Hair follicular keratinocyte (primary cell): Measurements from ENCODE around the gene GABPB1. TPM values are rescaled to one million over a fixed set of nuclear protein-coding genes. Genes with fewer than 3 reads are reported as not detected.

Source experiments
- total RNA-seq: library from RNA; depleted of rRNA; stranded (reverse); fragments of >200 nt; gene quantifications from 2 replicates; pipeline ENCODE4 v1.2.3, GENCODE V29; 2015

GABPB1 gene
- 23.3 and 30.8 TPM in 2 replicates for total RNA-seq

GRCh38 chr15:50354838-50355618, at the start of gene GABPB1:
GABPB1 (minus strand) TSS chr15:50355198; CDS start chr15:50309798, 45,400 bp downstream.

DNA sequence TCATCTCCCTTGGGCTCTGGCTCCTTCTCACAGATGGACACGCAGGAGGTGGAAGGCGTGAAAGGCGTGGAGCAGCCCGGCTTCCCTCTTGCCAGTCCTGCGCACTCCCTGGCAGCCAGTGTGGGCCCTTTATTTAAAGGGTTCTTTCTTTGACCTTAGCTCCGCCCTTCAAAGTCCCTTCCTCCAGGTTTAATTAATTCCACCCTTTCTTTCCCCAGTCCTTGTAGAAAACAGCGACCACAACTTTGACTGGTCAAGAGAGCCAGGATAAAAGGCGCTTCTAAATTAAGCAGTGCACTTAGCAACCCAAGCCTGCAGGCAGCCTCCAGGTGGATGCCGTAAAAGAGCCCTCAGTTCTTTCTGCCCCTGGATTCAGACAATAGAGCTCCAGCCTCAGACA, 89.4 kb downstream of the GABPB1 start, which contains the start of gene HDC:
HDC (minus strand) TSS at position 107 of the 400 bp plus-strand sequence; CDS start at position 4, 103 bp downstream.

Other genes starting within 250 kb of the GABPB1 start
- not detected in 2 replicates for gene ATP8B4, start 236.0 kb downstream of the GABPB1 start, total RNA-seq
- gene SLC27A2, start 173.0 kb downstream of the GABPB1 start, total RNA-seq, result not detected in 2 replicates
- gene HDC, start 89.5 kb downstream of the GABPB1 start, total RNA-seq, result not detected in 2 replicates
- gene USP8, start 69.2 kb upstream of the GABPB1 start, total RNA-seq, result 26.6 and 35.4 TPM in 2 replicates
- gene USP50, start 191.5 kb upstream of the GABPB1 start, total RNA-seq, result 0.55 TPM in 1 of 2 replicates, not detected in the other